Upper lobe of left lung (tissue), 4 donors: ENCODE data around the gene NFIB.

Source experiments
- POLR2A ChIP-seq, 4 donors: fragments of 450-650 bp; IDR thresholded peaks; one replicate each; pipeline ENCODE4 v1.5.1; 2016 to 2017; ENCODE audit warnings: antibody characterized with exemption in 4 of 4, mild to moderate bottlenecking in 2 of 4
- TF ChIP-seq, protein P1 (sequence below), 6 experiments: fragments of 450-650 bp in 4 of 6; fragments of 200-600 bp in 2 of 6; sonication (generic) in 2 of 6; IDR thresholded peaks; one replicate each; pipeline ENCODE4 v1.5.1; 2016 to 2019; ENCODE audit warnings: antibody characterized with exemption in 6 of 6

- TF ChIP-seq, protein P1, sequence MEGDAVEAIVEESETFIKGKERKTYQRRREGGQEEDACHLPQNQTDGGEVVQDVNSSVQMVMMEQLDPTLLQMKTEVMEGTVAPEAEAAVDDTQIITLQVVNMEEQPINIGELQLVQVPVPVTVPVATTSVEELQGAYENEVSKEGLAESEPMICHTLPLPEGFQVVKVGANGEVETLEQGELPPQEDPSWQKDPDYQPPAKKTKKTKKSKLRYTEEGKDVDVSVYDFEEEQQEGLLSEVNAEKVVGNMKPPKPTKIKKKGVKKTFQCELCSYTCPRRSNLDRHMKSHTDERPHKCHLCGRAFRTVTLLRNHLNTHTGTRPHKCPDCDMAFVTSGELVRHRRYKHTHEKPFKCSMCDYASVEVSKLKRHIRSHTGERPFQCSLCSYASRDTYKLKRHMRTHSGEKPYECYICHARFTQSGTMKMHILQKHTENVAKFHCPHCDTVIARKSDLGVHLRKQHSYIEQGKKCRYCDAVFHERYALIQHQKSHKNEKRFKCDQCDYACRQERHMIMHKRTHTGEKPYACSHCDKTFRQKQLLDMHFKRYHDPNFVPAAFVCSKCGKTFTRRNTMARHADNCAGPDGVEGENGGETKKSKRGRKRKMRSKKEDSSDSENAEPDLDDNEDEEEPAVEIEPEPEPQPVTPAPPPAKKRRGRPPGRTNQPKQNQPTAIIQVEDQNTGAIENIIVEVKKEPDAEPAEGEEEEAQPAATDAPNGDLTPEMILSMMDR (IDR thresholded peaks at IDR 0.05): no peak
- no peak for TF ChIP-seq POLR2A (IDR thresholded peaks at IDR 0.05)
Observed at GRCh38 chr9:14318934-14319580, 5.1 kb upstream of the NFIB start.
